OCI-LY7 (cell line): Measurements from ENCODE around the gene SLC25A33. TPM values are rescaled to one million over a fixed set of nuclear protein-coding genes. Genes with fewer than 3 reads are reported as not detected.

Experiments used
- BruUV-seq: library from RNA; stranded (reverse); fragments of 400-500 nt; replicated peaks from 2 replicates; lab custom pipeline; 2021; lab: Mats Ljungman, UMichigan
- CTCF ChIA-PET: fragments of 300-600 bp; sonication (Branson Sonifier 250); formaldehyde crosslinking; loops from one replicate; lab custom pipeline; 2022; ENCODE audit warnings: antibody characterized with exemption; ENCODE audit not compliant: unreplicated experiment; lab: Charles Lee
- POLR2A ChIA-PET: fragments of 300-600 bp; sonication (Branson Sonifier 250); formaldehyde crosslinking; loops from one replicate; lab custom pipeline; 2022; ENCODE audit warnings: antibody characterized with exemption; lab: Charles Lee
- DNase-seq: peaks from one replicate; pipeline ENCODE4 v3.0.0-alpha.2; 2015; ENCODE audit warnings: low spot score
- H2AFZ ChIP-seq: fragments of 200-600 bp; sonication (generic), shearing (Covaris generic); 2 replicates; pipeline ENCODE4 v1.6.1; 2014; ENCODE audit warnings: mild to moderate bottlenecking, antibody characterized with exemption, low read length, moderate library complexity
- H3K27ac ChIP-seq: fragments of 200-600 bp; sonication (generic); 2 replicates; pipeline ENCODE4 v1.5.1; 2014; ENCODE audit warnings: mixed run types, low read depth, mild to moderate bottlenecking, moderate library complexity, low read length, inconsistent platforms; ENCODE audit not compliant: poor library complexity, severe bottlenecking
- H3K36me3 ChIP-seq: fragments of 200-600 bp; sonication (generic); 2 replicates; pipeline ENCODE4 v1.6.1; 2014; ENCODE audit warnings: mild to moderate bottlenecking, antibody characterized with exemption, low read length, moderate library complexity, mixed read lengths; ENCODE audit not compliant: insufficient read depth
- H3K4me1 ChIP-seq: fragments of 200-600 bp; sonication (generic); 2 replicates; pipeline ENCODE4 v1.5.1; 2014; ENCODE audit warnings: mild to moderate bottlenecking, low read length; ENCODE audit not compliant: insufficient read depth, poor library complexity, severe bottlenecking
- H3K4me2 ChIP-seq: fragments of 200-600 bp; sonication (generic); 2 replicates; pipeline ENCODE4 v1.6.1; 2014; ENCODE audit warnings: mild to moderate bottlenecking, low read length
- H3K4me3 ChIP-seq: fragments of 200-600 bp; sonication (generic); 2 replicates; pipeline ENCODE4 v1.5.1; 2014; ENCODE audit warnings: mild to moderate bottlenecking, low read depth, low read length; ENCODE audit not compliant: poor library complexity, severe bottlenecking
- H3K79me2 ChIP-seq: fragments of 200-600 bp; sonication (generic); 2 replicates; pipeline ENCODE4 v1.6.1; 2016; ENCODE audit warnings: low read depth, mild to moderate bottlenecking, low read length, moderate library complexity, mixed read lengths; ENCODE audit not compliant: insufficient read depth
- H3K9me2 ChIP-seq: fragments of 200-600 bp; sonication (generic); 2 replicates; pipeline ENCODE4 v1.6.1; 2016; ENCODE audit warnings: mild to moderate bottlenecking, low read length, mixed read lengths; ENCODE audit not compliant: insufficient read depth
- H3K9me3 ChIP-seq: fragments of 200-600 bp; sonication (generic); 2 replicates; pipeline ENCODE4 v1.6.1; 2014; ENCODE audit warnings: mild to moderate bottlenecking, mixed run types, low read length, mixed read lengths
- H4K20me1 ChIP-seq: fragments of 200-600 bp; sonication (generic); 2 replicates; pipeline ENCODE4 v1.6.1; 2014; ENCODE audit warnings: mild to moderate bottlenecking, antibody characterized with exemption, low read length, moderate library complexity, mixed read lengths; ENCODE audit not compliant: insufficient read depth
- CTCF ChIP-seq: fragments of 200-600 bp; sonication (generic); conservative IDR thresholded peaks from 2 replicates; pipeline ENCODE4 v1.5.1; 2014; ENCODE audit warnings: mild to moderate bottlenecking, antibody characterized with exemption, low read length, moderate library complexity, mixed read lengths
- EZH2phosphoT487 ChIP-seq: fragments of 200-600 bp; sonication (generic); IDR thresholded peaks from 2 replicates; pipeline ENCODE4 v1.6.1; 2018; ENCODE audit warnings: low read depth, borderline replicate concordance, mild to moderate bottlenecking, mixed run types, antibody characterized with exemption, low read length, moderate library complexity, mixed read lengths
- intact Hi-C: fragments of 100-400 bp; cut with micrococcal nuclease; formaldehyde crosslinking; loops from one replicate; pipeline ENCODE4 v1.10.0; 2022; ENCODE audit not compliant: unreplicated experiment
- total RNA-seq, 2 experiments: library from RNA; depleted of rRNA in 1 of 2; stranded (reverse); fragments of >200 nt in 1 of 2; shearing (Covaris generic) in 1 of 2; gene quantifications; 2 replicates each; pipeline ENCODE4 v1.2.3, GENCODE V29; 2014 to 2022

Gene SLC25A33
- total RNA-seq, 2 experiments from 2014 or later: 15.1 to 16.5 TPM

DNA sequence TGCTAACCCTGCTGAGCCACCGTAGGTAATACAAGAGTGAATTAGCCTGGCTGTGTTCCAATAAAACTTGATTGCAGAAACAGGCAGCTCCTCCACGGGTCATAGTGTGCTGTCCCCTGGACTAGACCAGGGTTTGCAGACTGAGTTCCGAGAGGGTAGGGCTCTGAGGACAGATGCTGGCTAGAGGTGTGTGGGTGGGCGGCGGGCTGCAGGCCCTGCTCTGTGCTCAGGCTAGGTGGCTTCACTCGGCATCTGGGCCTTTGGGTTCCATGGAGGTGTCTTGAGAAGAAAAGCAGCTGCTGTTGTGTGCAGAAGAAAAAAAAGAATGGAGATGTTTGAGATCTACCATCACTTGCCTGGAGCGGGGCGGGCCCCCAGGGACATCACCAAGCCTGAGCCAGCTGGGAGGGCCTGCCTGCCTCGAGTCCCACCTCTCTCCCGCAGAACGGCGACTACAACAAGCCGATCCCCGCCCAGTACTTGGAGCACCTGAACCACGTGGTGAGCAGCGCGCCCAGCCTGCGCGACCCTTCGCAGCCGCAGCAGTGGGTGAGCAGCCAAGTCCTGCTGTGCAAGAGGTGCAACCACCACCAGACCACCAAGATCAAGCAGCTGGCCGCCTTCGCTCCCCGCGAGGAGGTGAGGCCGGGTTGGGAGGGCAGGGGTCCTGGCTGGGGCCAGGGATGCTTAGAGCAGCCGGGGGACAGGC, 57.3 kb downstream of the SLC25A33 start:
- H3K4me2 ChIP-seq: no peak overlapping the region
- H3K27ac ChIP-seq: no peak overlapping the region
- H3K36me3 ChIP-seq: peaks cover 34% of the 10 kb centered on the region; the same call in 1 of the 2 replicates
- no peaks in the 10 kb centered on the region for H3K9me2 ChIP-seq
- BruUV-seq: no TSS peak
- CTCF ChIA-PET: no interaction called here
- H3K4me3 ChIP-seq: no peak overlapping the region
- POLR2A ChIA-PET: no interaction called here
- TF ChIP-seq EZH2phosphoT487 (no peak), CTCF (no peak)
- H3K79me2 ChIP-seq: no peaks in the 10 kb centered on the region; the same call in 1 of the 2 replicates
- no peak overlapping the region for H2AFZ ChIP-seq
- intact Hi-C loops: no loop called here
- H3K4me1 ChIP-seq: peaks cover 21% of the 10 kb centered on the region
- no peaks in the 10 kb centered on the region for H3K9me3 ChIP-seq
- no peak for DNase-seq
- no peaks in the 10 kb centered on the region for H4K20me1 ChIP-seq

- POLR2A ChIA-PET: interaction anchor here (1.4 kb wide), 1 partner anchor 8 kb away, joined by 3 read pairs; no protein-coding TSS in a partner anchor
- intact Hi-C loops: no loop called here
- BruUV-seq: no TSS peak
Observed at GRCh38 chr1:9597361-9598315, 58.4 kb downstream of the SLC25A33 start.

More at GRCh38 chr1:9597361-9598315, 58.4 kb downstream of the SLC25A33 start:
- no peak overlapping the region for H3K27ac ChIP-seq
- DNase-seq: no peak
- H3K9me2 ChIP-seq: no peaks in the 10 kb centered on the region
- no peak overlapping the region for H2AFZ ChIP-seq
- H3K9me3 ChIP-seq: no peaks in the 10 kb centered on the region
- no peaks in the 10 kb centered on the region for H4K20me1 ChIP-seq
- H3K4me3 ChIP-seq: no peak overlapping the region
- no peaks in the 10 kb centered on the region; the same call in 1 of the 2 replicates for H3K79me2 ChIP-seq
- H3K36me3 ChIP-seq: peaks cover 42% of the 10 kb centered on the region; the same call in 1 of the 2 replicates
- CTCF ChIA-PET: no interaction called here
- no peak overlapping the region for H3K4me2 ChIP-seq
- H3K4me1 ChIP-seq: peaks cover 13% of the 10 kb centered on the region
- TF ChIP-seq EZH2phosphoT487: no peak
- no peak for TF ChIP-seq CTCF
